BJ (cell line): ENCODE measurements around the gene MAGI1. TPM values are rescaled to one million over a fixed set of nuclear protein-coding genes. Genes with fewer than 3 reads are reported as not detected.

Experiments
- CTCF ChIA-PET: fragments of 350-600 bp; formaldehyde crosslinking; extraction: SDS; loops from one replicate; lab custom pipeline; 2021; ENCODE audit warnings: antibody characterized with exemption, inconsistent platforms; lab: Yijun Ruan, JAX
- POLR2A ChIA-PET: fragments of 300-600 bp; sonication (Branson Sonifier 250); formaldehyde crosslinking; extraction: SDS; loops from one replicate; lab custom pipeline; 2021; ENCODE audit warnings: antibody characterized with exemption; lab: Charles Lee
- DNase-seq: peaks from one replicate; pipeline ENCODE4 v3.0.0-alpha.2; 2011; ENCODE audit warnings: low read depth
- H3K27me3 ChIP-seq: 2 replicates; pipeline ENCODE4 v1.6.0; 2011; ENCODE audit warnings: low read length; ENCODE audit not compliant: control insufficient read depth, insufficient read depth
- H3K36me3 ChIP-seq: 2 replicates; pipeline ENCODE4 v1.5.1; 2011; ENCODE audit warnings: low read length; ENCODE audit not compliant: control insufficient read depth, insufficient read depth
- H3K4me3 ChIP-seq: 2 replicates; pipeline ENCODE4 v1.5.1; 2011; ENCODE audit warnings: low read depth, mild to moderate bottlenecking, control low read depth, low read length
- polyA plus RNA-seq: library from polyadenylated mRNA; depleted of rRNA; stranded (reverse); fragments of >200 nt; gene quantifications from 2 replicates; pipeline ENCODE4 v1.2.3, GENCODE V29; 2011
- TF ChIP-seq, protein P1 (sequence below): IDR thresholded peaks from 2 replicates; pipeline ENCODE4 v1.5.1; 2011; ENCODE audit warnings: low read depth, mild to moderate bottlenecking, control low read depth, inconsistent platforms, low read length, moderate library complexity; ENCODE audit not compliant: insufficient read depth

The MAGI1 gene
- polyA plus RNA-seq, 1 experiment: 14.4 TPM

GRCh38 chr3:65376426-65376825, 662.3 kb downstream of the MAGI1 start:
- DNase-seq: no peak
- ChIA-PET POLR2A (no interaction called here), CTCF (no interaction called here)
- TF ChIP-seq, protein P1, sequence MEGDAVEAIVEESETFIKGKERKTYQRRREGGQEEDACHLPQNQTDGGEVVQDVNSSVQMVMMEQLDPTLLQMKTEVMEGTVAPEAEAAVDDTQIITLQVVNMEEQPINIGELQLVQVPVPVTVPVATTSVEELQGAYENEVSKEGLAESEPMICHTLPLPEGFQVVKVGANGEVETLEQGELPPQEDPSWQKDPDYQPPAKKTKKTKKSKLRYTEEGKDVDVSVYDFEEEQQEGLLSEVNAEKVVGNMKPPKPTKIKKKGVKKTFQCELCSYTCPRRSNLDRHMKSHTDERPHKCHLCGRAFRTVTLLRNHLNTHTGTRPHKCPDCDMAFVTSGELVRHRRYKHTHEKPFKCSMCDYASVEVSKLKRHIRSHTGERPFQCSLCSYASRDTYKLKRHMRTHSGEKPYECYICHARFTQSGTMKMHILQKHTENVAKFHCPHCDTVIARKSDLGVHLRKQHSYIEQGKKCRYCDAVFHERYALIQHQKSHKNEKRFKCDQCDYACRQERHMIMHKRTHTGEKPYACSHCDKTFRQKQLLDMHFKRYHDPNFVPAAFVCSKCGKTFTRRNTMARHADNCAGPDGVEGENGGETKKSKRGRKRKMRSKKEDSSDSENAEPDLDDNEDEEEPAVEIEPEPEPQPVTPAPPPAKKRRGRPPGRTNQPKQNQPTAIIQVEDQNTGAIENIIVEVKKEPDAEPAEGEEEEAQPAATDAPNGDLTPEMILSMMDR: no peak
- no peak overlapping the region for H3K4me3 ChIP-seq
- H3K36me3 ChIP-seq: peaks cover 6% of the 10 kb centered on the region
- no peaks in the 10 kb centered on the region for H3K27me3 ChIP-seq

DNA sequence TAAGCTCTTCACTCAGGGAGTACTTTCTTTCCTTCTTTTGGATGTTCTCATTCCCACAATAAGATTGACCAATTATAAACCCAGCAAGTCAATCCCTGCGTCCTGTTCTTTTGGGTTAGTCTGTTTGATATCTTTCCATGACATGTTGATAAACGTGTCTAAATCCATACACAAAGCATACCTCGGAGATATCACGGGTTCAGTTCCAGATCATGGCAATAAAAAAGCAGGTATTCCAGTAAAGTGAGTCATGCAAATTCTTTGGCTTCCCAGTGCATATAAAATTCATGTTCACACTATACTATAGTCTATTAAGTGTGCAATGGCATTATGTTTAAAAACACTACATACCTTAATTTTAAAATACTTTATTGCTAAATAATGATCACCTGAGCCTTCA, 667.7 kb downstream of the MAGI1 start:
- DNase-seq: no peak
- ChIA-PET POLR2A (no interaction called here), CTCF (no interaction called here)
- no peaks in the 10 kb centered on the region for H3K27me3 ChIP-seq
- H3K4me3 ChIP-seq: no peak overlapping the region
- TF ChIP-seq, protein P1: no peak
- H3K36me3 ChIP-seq: no peaks in the 10 kb centered on the region

GRCh38 chr3:65368866-65369265, 669.9 kb downstream of the MAGI1 start:
- Histone ChIP-seq H3K27me3 (no peaks in the 10 kb centered on the region), H3K4me3 (no peak overlapping the region), H3K36me3 (no peaks in the 10 kb centered on the region)
- no peak for DNase-seq
- ChIA-PET POLR2A (no interaction called here), CTCF (no interaction called here)
- TF ChIP-seq, protein P1: no peak

DNA sequence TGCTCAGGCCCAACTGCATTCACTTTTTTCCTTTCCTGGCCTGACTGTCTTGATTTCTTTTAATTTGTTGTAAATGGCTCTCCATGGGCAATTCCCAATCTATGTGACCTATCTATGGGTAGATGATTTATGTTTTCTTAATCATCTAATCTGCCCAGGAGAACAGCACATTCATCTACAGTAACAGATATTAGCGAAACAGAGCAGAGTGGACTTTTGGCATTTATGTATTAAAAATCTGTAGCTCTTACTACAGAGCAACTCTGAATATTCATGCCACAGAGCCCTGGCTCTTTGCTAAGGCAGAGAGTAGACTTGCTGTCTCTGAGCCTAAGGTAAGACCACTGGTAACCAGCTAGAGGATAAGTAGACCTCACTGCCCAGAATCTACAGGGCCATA, 676.0 kb downstream of the MAGI1 start:
- no peak for DNase-seq
- ChIA-PET CTCF (interaction anchor here (1.0 kb wide), 1 partner anchor 832 kb away, joined by 3 read pairs; no protein-coding TSS in a partner anchor), POLR2A (no interaction called here)

GRCh38 chr3:65361448-65361847, 677.3 kb downstream of the MAGI1 start:
- POLR2A ChIA-PET: no interaction called here
- peaks cover 1% of the 10 kb centered on the region for H3K36me3 ChIP-seq
- no peak overlapping the region for H3K4me3 ChIP-seq
- CTCF ChIA-PET: no interaction called here
- TF ChIP-seq, protein P1: no peak
- no peak for DNase-seq
- no peaks in the 10 kb centered on the region for H3K27me3 ChIP-seq

More for the DNA sequence above, 676.0 kb downstream of the MAGI1 start:
- Histone ChIP-seq H3K36me3 (peaks cover 1% of the 10 kb centered on the region), H3K4me3 (no peak overlapping the region), H3K27me3 (no peaks in the 10 kb centered on the region)
- TF ChIP-seq, protein P1: no peak
